Fibroblast of skin of right quadriceps (primary cell): Measurements from ENCODE around the gene PCDHGB4.
"Not testable (repeated sequence)": the region's sequence is repeated elsewhere in the genome, so short reads cannot be mapped to it uniquely, and the experiment has no call there.

Experiments
- DNase-seq: peaks from one replicate; pipeline ENCODE4 v3.0.0-alpha.2; 2013

The PCDHGB4 gene

GRCh38 chr5:141369994-141370848 is 17.3 kb upstream of the PCDHGB4 start, which contains the start of gene PCDHGB3:
Gene PCDHGB3, plus strand, starts transcription at chr5:141370242. Its CDS starts 153 bp downstream, at chr5:141370395.
- peak; percentile 64 for DNase-seq

GRCh38 chr5:141371572-141372475 is 15.7 kb upstream of the PCDHGB4 start:
- no peak for DNase-seq

GRCh38 chr5:141373673-141374317 is 13.7 kb upstream of the PCDHGB4 start, which contains the start of gene PCDHGA6:
Gene PCDHGA6, plus strand, starts transcription at chr5:141373891. Its CDS starts 193 bp downstream, at chr5:141374084.
- peak; percentile 33 for DNase-seq

GRCh38 chr5:141374627-141375026 is 12.9 kb upstream of the PCDHGB4 start:
- no peak for DNase-seq

GRCh38 chr5:141375444-141376155 is 11.9 kb upstream of the PCDHGB4 start:
- not testable (repeated sequence) for DNase-seq

- peak; percentile 49 for DNase-seq
Observed at GRCh38 chr5:141382469-141383294, 4.8 kb upstream of the PCDHGB4 start, which contains the start of gene PCDHGA7. Gene PCDHGA7, plus strand, starts transcription at chr5:141382742. Its CDS starts 158 bp downstream, at chr5:141382900.

- DNase-seq, result no peak
Observed at GRCh38 chr5:141383345-141383744, 4.2 kb upstream of the PCDHGB4 start.

- no peak for DNase-seq
Observed at GRCh38 chr5:141384471-141385267, 2.8 kb upstream of the PCDHGB4 start.

- DNase-seq, result no peak
Observed at GRCh38 chr5:141388661-141389060, 1.2 kb downstream of the PCDHGB4 start.

- DNase-seq, result no peak
Observed at GRCh38 chr5:141389153-141390042, 1.9 kb downstream of the PCDHGB4 start.

- DNase-seq, result peak; percentile 37
Observed at GRCh38 chr5:141392429-141393198, 5.1 kb downstream of the PCDHGB4 start, which contains the start of gene PCDHGA8. Gene PCDHGA8, plus strand, starts transcription at chr5:141392633. Its CDS starts 181 bp downstream, at chr5:141392814.

GRCh38 chr5:141393267-141393666 is 5.8 kb downstream of the PCDHGB4 start:
- no peak for DNase-seq

- not testable (repeated sequence) for DNase-seq
Observed at GRCh38 chr5:141394401-141395187, 7.1 kb downstream of the PCDHGB4 start.

GRCh38 chr5:141397756-141398551 is 10.5 kb downstream of the PCDHGB4 start, which contains the start of gene PCDHGB5:
Gene PCDHGB5, plus strand, starts transcription at chr5:141397947. Its CDS starts 181 bp downstream, at chr5:141398128.
- peak; percentile 61 for DNase-seq

- DNase-seq, result no peak
Observed at GRCh38 chr5:141398608-141399007, 11.1 kb downstream of the PCDHGB4 start.

- DNase-seq, result no peak
Observed at GRCh38 chr5:141399555-141400258, 12.2 kb downstream of the PCDHGB4 start.
